GM21529 (cell line): ENCODE data around the gene CLIP1.
"Not testable (repeated sequence)": the region's sequence is repeated elsewhere in the genome, so short reads cannot be mapped to it uniquely, and the experiment has no call there.

Experiments
- ATAC-seq: cut with Tn5 transposase; IDR thresholded peaks from one replicate; pipeline ENCODE4 v1.9.1; 2021; ENCODE audit not compliant: unreplicated experiment

CLIP1 gene

GRCh38 chr12:122362755-122363154 is 59.7 kb downstream of the CLIP1 start:
- ATAC-seq: no peak

- not testable (repeated sequence) for ATAC-seq
Measured at GRCh38 chr12:122358403-122358802, 64.1 kb downstream of the CLIP1 start.

GRCh38 chr12:122357536-122357935 is 64.9 kb downstream of the CLIP1 start:
- not testable (repeated sequence) for ATAC-seq

- ATAC-seq: not testable (repeated sequence)
Measured at GRCh38 chr12:122356991-122357390, 65.5 kb downstream of the CLIP1 start.

GRCh38 chr12:122356192-122356635 is 66.3 kb downstream of the CLIP1 start:
- ATAC-seq: no peak

- ATAC-seq: no peak
Measured at GRCh38 chr12:122355706-122356105, 66.8 kb downstream of the CLIP1 start.

GRCh38 chr12:122354958-122355641 is 67.4 kb downstream of the CLIP1 start:
- no peak for ATAC-seq

- ATAC-seq: no peak
Measured at GRCh38 chr12:122352394-122352793, 70.1 kb downstream of the CLIP1 start.

GRCh38 chr12:122350141-122350848 is 72.2 kb downstream of the CLIP1 start:
- no peak for ATAC-seq

GRCh38 chr12:122349078-122349477 is 73.4 kb downstream of the CLIP1 start:
- no peak for ATAC-seq

- no peak for ATAC-seq
Measured at GRCh38 chr12:122348505-122348904, 74.0 kb downstream of the CLIP1 start.

GRCh38 chr12:122346054-122346453 is 76.4 kb downstream of the CLIP1 start:
- ATAC-seq: no peak

- no peak for ATAC-seq
Measured at GRCh38 chr12:122345042-122345441, 77.4 kb downstream of the CLIP1 start.

GRCh38 chr12:122336015-122336946 is 86.2 kb downstream of the CLIP1 start:
- ATAC-seq: no peak

GRCh38 chr12:122333142-122334087 is 89.1 kb downstream of the CLIP1 start:
- ATAC-seq: no peak

GRCh38 chr12:122327494-122328385 is 94.7 kb downstream of the CLIP1 start:
- ATAC-seq: no peak

- no peak for ATAC-seq
Measured at GRCh38 chr12:122327014-122327413, 95.5 kb downstream of the CLIP1 start.

GRCh38 chr12:122326586-122326985 is 95.9 kb downstream of the CLIP1 start:
- ATAC-seq: no peak

GRCh38 chr12:122323311-122324019 is 99.0 kb downstream of the CLIP1 start:
- ATAC-seq: no peak
